ENCODE results near the gene CLEC4E. TPM values are rescaled to one million over a fixed set of nuclear protein-coding genes. Genes with fewer than 3 reads are reported as not detected.
"Not testable (repeated sequence)": the region's sequence is repeated elsewhere in the genome, so short reads cannot be mapped to it uniquely, and the experiment has no call there.

Gene CLEC4E
- total RNA-seq, 1 donor from 2014 or later: not detected

DNA sequence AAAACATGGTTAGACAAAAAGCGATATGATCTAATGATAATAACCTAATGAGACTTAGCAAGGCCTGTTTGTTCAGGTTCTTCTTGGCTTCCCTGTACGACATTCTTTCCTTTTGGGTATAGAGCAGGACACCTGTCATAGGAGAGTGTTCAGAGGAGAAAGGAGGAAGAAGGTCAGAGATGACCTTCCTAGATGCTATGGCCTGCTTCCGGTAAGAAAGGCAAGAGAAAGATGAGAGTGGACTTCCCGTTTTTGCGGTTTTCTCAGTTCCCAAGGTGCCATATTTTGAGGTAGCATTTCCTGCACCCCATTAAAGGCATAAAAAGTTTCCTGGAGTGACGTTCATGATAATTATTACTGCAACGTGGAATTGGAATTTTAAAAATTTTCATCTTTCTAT lies 8.7 kb downstream of the CLEC4E start:
- ATAC-seq: no peak

DNA sequence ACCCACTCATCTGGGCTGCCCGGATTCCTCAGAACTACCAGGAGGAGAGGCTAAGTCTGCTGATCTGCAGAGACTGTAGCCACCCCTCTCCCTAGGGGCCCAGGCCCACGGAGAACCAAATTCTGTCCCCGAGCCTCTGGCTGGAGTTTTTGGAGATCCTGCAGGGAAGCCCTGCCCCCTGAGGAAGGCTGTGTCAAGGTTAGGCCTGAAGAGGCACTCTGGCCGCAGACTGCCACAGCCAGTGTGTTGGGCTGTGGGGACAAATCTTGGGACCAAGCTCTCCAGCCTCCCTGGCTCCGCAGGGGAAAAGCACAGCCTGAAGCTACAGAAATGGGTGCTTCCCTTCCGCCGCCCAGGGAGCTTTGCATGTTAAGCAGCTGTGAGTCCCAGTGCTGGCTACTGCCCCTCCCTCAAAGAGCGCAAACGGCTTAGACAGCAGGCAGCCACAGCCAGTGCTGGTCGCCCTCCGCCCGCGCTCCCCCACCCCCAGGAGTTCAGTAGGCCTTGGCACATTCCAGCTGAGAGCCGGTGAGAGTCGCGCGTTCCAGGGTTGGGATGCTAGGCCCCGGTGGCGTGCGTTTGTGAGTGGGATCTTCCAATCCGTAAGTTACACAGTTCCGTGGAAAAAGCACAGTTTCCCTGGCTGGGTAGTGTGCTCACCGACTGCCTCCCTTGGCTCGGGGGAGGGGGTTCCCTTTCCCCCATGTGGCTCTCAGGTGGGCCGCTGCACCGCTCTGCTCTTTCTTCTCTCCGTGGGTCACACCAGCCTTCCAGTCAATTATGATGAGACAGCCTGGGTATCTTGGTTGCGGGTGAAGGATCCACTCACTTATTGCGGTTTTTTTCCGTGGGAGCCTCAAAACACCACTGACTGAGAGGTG lies 13.2 kb downstream of the CLEC4E start:
- ATAC-seq: no peak

DNA sequence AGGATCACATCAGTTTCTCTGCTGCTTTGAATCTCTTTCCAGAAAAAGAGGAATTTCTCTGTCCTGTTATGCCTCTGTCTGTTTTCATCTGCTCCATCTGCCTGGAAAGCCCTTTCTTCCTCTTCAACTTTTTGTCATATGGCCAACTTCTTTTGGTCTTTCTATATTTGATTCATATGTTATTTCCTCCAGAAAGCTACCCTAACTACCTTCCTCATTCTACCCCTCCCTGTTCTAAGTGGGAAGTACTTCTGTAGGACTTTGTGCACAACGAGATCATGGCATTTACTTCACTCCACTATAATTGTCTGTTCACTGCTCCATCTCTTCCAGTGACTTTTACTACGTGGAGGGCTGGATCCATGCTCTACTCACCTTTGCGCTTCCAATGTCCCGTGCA lies 21.5 kb downstream of the CLEC4E start:
- ATAC-seq: no peak

DNA sequence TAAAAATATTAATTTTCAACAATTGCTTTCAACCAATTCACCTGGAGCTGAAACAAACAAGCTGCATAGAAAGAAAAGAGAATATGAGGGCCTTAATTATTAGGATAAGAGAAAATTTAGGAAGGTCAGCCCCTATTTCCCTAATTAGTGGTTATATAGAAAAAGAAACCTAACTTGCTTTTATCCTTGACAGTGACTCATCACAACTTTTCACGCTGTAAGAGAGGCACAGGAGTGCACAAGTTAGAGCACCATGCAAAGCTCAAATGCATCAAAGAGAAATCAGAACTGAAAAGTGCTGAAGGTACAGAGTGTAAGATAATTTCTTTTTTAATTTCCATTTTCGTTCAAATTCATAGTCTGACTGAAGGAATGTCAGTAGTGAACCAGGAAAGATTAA lies 22.7 kb downstream of the CLEC4E start:
- no peak for ATAC-seq

DNA sequence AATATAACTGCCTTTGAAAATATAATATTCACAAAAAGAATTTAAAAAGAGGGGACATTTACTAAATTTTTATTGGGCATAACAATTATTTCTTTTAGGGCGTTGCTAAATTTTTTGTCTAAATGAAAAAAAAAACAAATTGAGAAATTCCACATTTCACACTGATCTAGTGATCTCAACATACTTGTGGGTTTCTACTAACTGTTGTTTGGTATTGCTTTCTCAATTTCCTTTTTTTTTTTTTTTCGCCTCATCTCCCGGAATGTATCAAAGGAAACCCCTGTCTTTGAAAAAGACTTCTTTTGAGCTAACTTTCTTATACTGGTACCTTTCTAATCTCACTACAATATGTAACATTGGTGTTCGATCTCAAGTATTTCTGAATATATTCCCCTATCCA lies 27.4 kb downstream of the CLEC4E start, which contains the start of gene CLEC4D:
CLEC4D (plus strand) TSS at position 248 of the 400 bp plus-strand sequence. CDS start 230 bp downstream, outside the sequence.
- no peak for ATAC-seq

DNA sequence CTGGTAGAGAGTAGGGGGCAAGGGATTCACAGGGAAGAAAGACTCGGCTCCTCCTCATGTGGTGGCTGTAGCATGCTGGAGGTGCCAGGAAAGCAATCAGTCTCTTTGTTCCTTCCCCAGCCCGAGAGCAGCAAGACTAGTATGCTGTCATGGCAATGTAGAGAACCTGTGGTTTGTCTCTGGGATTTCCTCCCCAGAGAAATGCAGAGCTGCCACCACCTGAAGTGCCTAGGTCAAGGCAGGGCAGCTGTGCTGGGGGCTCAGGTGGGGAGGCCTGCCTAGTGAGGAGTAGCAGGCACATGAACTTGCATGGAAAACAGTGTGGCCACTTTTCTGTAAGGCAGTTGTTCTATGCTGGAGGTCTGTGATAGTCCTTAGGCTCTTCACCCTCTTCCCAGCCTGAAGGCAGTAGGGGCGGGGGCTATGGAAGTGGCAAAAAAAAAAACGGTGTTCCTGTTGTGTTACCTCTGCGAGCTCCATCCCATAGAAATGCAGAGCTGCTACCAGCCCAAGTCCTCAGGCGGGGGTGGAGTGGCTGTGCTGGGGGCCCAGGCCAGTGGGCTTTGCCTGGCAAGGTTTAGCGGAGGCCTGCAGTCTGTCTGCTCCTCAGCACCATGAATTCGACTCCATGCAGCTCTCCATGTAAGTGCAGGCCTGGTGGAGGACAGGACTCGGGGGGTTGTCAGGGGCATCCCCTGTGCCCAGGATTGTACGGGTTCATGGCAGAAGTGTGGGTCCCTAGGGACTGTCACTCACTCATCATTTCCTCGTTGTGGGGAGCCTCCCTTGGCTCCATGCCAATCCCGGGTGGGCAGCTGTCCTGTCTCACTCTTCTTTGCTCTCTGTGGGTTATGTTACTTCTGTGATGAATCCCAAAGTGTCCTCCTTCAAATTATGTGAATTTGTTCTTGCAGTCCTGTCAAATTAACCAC lies 31.5 kb downstream of the CLEC4E start:
- ATAC-seq: no peak

DNA sequence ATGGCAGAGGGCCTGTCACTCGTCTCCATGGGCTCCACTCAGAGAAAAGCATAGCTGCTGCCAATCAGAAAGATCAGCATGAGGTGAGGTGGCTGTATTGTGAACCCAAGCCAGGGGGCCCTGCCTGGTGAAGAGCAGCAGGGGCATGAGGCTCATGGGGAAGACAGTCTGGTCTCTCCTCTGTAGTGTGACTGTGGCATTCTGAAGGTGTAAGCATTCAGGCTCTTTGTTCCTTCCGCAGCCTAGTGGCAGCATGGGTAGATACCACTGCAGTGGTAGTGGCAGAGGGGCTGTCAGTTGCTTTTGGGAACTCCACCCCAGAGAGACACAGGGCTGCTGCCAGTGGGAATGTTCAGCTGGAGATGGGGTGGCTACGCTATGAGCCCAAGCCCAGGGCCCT lies 32.5 kb downstream of the CLEC4E start:
- ATAC-seq: no peak

DNA sequence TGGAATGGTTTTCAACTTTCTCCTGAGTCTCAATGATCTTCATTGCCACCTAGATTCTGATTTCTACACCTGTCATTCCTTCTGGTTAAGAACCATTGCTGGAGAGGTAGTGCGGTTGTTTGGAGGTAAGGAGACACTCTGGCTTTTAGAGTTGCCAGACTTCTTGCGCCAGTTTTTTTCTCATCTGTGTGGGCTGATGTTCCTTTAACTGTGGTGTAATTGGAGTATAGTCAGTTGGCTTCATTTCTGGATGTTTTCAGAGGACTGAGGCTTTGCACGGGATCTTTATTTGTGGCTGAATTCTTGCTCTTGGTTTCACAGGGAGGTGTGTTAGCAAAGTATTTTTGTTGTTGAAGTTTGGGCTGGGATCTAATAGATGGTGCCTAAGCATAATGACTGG lies 33.1 kb downstream of the CLEC4E start:
- ATAC-seq: no peak

DNA sequence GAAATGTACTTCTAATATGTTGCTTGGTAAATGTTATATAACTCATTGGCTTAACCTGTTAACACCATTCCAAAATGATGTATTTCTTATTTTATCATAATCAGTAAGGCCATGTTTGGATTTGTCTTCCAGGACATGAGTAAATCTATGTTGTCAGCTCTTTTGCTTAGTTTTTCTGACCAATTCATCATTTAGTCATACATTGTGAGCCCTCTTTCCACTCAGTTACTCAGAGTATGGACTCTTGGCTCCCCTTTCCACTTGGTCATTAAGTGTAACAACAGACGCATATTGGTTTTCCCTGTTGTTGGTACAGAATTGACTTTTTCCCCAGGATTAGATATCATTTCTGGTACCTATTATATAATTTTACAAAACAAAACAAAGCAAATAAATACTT lies 36.4 kb downstream of the CLEC4E start:
- no peak for ATAC-seq

DNA sequence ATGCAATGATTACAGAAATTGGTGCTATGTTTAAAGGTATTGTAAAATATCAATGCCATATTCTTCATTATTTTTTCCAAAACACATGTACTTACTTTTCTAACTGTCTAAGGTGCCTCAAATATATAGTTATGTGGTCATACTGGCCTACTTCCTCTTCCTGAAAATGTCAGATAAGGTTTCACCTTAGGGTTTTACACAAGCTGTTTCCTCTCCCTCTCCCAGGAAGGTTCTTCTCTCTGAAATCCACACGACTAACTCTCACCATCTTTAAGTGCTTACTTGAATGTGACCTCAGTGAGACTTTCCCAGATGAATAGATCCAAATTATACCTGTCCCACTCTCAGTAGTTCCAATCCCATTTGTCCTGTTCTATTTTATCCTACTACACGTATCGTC lies 39.0 kb downstream of the CLEC4E start:
- no peak for ATAC-seq

DNA sequence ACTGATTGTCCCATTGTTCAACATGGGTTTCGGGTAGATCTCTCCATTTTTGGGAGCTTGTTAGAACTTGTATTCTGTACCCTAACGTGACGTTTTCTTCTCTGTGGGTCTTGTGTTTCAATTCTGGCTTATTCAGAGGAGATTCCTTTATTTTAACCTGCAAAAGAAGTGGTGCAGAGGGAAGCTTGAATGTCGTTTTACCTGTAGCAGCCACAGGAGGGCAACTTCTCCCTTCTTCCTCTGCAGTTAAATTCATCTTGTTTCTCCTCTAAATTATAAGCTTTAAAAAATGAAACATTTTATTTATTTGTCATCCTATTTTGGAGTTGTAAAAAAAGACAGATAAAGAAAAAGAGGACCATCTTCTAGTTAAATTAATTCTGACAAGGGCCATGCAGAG lies 41.1 kb downstream of the CLEC4E start:
- no peak for ATAC-seq

DNA sequence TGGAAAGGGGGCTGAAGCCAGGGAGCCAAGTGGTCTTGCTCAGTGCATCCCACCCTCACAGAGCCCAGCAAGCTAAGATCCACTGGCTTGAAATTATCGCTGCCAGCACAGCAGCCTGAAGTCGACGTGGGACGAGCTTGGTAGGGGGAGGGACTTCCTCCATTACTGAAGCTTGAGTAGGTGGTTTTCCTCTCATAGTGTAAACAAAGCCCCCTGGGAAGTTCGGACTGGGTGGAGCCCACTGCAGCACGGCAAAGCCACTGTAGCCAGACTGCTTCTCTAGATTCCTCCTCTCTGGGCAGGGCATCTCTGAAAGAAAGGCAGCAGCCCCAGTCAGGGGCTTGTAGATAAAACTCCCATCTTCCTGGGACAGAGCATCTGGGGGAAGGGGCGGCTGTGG lies 44.6 kb downstream of the CLEC4E start:
- not testable (repeated sequence) for ATAC-seq

DNA sequence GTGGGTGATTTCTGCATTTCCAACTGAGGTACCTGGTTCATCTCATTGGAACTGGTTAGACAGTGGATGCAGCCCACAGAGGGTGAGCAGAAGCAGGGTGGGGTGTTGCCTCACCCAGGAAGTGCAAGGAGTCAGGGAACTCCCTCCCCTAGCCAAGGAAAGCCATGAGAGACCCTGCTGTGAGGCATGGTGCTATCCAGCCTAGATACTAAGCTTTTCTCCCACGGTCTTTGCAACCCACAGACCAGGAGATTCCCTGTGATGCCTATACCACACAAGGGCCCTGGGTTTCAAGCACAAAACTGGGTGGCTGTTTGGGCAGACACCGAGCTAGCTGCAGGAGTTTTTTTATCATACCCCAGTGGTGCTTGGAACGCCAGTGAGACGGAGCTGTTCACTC lies 45.0 kb downstream of the CLEC4E start:
- ATAC-seq: not testable (repeated sequence)

DNA sequence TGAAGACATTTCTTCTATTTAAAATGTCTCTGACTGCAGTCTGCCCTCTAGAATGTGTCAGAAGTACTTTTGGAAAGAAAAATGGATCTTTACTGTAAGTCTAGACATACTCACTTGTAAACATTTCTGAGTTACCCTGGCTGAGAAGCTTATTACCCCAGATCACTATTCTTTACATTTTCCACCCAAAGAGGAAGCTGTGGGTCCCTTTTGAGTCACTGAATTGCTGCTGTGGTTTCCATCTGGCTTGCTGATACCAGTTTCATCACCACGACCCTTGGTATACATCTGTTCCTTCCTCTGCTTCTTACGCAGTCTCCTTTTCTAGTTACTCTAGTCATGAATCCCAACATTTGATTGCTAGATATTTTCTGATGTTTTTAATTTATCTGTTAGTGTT lies 47.6 kb downstream of the CLEC4E start:
- ATAC-seq: peak; percentile 36

DNA sequence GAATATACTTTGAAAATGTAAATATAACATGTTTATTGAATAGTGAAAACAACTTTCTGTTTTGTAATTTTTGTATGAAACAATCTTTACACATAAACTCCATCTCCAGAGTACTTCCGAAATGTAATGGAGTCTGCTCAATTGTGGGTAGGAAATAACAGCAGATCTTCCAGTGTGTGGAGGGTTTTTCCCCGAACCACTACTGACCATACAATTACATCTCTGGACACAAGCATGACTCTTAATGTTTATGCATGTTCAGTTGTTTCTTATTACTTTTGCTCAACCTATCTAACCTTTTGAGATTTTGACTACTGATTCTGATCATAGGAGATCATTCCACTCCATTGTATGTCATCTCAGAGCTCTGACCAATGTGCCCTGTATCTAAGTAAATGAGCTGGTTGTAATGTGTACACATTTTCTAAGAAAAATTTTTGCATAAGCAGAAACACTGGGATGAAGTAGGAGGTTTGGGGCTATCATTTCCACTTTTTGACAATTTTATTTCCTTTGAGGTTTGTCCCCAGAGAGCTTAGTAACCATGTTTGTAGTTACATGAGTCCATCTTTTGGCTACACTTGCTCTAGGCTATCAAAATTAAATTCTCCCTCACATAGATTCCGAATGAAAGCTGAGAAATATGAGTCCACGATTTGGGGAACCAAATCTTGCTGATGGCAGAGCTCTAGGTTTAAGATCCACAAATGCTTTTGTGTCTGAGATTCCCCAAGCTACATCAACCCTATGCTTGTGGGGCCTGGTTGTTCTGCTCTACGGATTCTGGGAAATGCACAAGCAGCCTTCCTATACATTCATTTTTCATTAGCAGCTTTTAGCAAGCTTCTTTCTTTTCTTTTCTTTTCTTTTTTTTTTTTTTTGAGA lies 48.8 kb downstream of the CLEC4E start:
- no peak for ATAC-seq

Other genes with a start within 250 kb of the CLEC4E start
- gene CLEC6A, start 84.9 kb downstream of the CLEC4E start, total RNA-seq: not detected
- 0.24 TPM for gene CLEC4D, start 27.4 kb downstream of the CLEC4E start, total RNA-seq
- gene AICDA, start 72.0 kb upstream of the CLEC4E start, total RNA-seq: not detected
- 3.3 TPM for gene MFAP5, start 121.9 kb upstream of the CLEC4E start, total RNA-seq
- 10.6 TPM for gene RIMKLB, start 157.1 kb upstream of the CLEC4E start, total RNA-seq